ENCODE results near the gene PHKA2. TPM values are rescaled to one million over a fixed set of nuclear protein-coding genes. Genes with fewer than 3 reads are reported as not detected.
"Not testable (repeated sequence)": the region's sequence is repeated elsewhere in the genome, so short reads cannot be mapped to it uniquely, and the experiment has no call there.

Gene PHKA2
- total and polyA plus RNA-seq, 3 donors from 2014 or later = 42.4 to 95.7 (median 89.9) TPM

DNA sequence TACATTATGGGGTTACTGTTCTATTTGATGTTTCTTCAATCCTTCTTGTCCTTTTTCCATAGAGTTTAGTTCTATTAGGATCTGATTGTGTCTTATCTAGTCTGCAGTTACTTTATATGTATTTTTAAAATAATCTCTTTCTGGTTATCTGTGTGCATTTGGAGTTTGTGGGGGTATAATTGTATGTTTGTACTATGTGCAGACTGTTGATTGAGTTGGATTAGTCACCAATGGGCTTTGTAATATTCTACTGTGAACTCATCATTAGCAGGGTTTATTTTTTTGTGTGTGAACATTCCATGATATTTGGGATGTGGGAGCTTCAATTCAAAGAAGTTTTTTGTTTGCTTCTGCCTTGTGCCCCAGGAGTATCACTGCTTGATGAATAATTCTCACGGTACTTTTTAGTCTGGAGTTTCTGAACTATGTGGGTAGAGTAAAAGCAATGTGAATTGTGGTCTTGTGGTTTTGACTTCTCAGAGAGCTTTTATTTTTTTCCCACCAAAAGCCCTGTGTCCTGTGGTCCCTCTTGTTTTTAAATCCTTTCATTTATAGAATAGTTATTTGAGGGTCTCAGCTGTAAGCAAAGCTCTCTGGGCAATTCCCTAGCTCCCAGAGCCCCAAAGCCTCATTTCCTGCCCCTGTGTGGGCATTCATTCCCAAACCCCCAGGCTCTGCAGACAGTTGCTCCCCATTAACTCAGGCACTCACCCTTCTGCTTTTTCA is 127.8 kb downstream of the PHKA2 start:
- no peak for DNase-seq
- H3K9me3 ChIP-seq = no peaks in the 10 kb centered on the region
- no peaks in the 10 kb centered on the region for H3K27me3 ChIP-seq
- no peak overlapping the region for H3K4me3 ChIP-seq
- H3K4me1 ChIP-seq = no peaks in the 10 kb centered on the region
- intact Hi-C loops (cut with DNase I; ENCODE audit: low total_unique reads) = no loop called here
- 53 to 82% methylated on average over 1 of the region's 1 CpG for WGBS, 2 donors
- H3K36me3 ChIP-seq (ENCODE audit: low read depth, missing control alignments) = no peaks in the 10 kb centered on the region
- H3K27ac ChIP-seq = no peak overlapping the region
- TF ChIP-seq, protein P1, sequence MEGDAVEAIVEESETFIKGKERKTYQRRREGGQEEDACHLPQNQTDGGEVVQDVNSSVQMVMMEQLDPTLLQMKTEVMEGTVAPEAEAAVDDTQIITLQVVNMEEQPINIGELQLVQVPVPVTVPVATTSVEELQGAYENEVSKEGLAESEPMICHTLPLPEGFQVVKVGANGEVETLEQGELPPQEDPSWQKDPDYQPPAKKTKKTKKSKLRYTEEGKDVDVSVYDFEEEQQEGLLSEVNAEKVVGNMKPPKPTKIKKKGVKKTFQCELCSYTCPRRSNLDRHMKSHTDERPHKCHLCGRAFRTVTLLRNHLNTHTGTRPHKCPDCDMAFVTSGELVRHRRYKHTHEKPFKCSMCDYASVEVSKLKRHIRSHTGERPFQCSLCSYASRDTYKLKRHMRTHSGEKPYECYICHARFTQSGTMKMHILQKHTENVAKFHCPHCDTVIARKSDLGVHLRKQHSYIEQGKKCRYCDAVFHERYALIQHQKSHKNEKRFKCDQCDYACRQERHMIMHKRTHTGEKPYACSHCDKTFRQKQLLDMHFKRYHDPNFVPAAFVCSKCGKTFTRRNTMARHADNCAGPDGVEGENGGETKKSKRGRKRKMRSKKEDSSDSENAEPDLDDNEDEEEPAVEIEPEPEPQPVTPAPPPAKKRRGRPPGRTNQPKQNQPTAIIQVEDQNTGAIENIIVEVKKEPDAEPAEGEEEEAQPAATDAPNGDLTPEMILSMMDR (IDR thresholded peaks at IDR 0.05) = no peak
- TF ChIP-seq POLR2A (IDR thresholded peaks at IDR 0.05) = no peak

DNA sequence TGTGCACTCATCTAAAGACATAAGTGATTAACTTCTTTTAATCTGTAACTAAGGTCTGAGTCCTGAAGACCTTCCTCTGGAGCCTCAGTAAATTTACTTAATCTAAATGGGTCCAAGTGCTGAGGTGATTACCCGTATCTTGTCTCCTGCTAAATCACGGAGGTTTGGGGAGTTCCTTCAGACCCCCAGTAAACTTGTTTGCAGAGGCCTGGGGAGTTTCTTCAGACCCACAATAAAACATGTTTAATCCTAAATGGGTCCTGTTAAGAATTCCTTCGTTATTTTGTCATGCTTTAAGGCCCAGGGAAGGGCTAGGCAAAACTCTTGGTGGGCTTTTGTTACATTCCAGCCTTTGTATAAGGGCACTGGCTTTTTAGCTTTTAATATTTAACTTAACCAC is 136.0 kb downstream of the PHKA2 start:
- intact Hi-C loops (cut with DNase I; ENCODE audit: low total_unique reads); DNase-seq; H3K4me3 ChIP-seq; H3K27ac ChIP-seq; H3K27me3 ChIP-seq; H3K4me1 ChIP-seq; H3K9me3 ChIP-seq; H3K36me3 ChIP-seq (ENCODE audit: low read depth, missing control alignments): not testable (repeated sequence)
- WGBS, 2 donors = 66 to 89% methylated on average over 3 of the region's 3 CpGs

Small RNAs within 50 kb of the gene (small RNA-seq; reads per million reads assigned to genes)
- 0 reads per million in 2 donors for gene RN7SL48P

Other genes starting within 250 kb of the PHKA2 start
- 1 to 10 TPM; 5.0 to 5.8 TPM for gene ADGRG2, start 138.4 kb upstream of the PHKA2 start, total RNA-seq
- gene ADGRG2, start 138.4 kb upstream of the PHKA2 start, polyA plus RNA-seq (ENCODE audit: insufficient read depth, low read depth, low replicate concordance) = 17.2 TPM

Measured in testis (tissue), 3 donors.